ENCODE measurements around the gene SLC17A5.
A peak's percentile ranks its signal among the peaks of the same experiment; 100 is the strongest.
"Not testable (repeated sequence)": the region's sequence is repeated elsewhere in the genome, so short reads cannot be mapped to it uniquely, and the experiment has no call there.

SLC17A5 gene, protein sequence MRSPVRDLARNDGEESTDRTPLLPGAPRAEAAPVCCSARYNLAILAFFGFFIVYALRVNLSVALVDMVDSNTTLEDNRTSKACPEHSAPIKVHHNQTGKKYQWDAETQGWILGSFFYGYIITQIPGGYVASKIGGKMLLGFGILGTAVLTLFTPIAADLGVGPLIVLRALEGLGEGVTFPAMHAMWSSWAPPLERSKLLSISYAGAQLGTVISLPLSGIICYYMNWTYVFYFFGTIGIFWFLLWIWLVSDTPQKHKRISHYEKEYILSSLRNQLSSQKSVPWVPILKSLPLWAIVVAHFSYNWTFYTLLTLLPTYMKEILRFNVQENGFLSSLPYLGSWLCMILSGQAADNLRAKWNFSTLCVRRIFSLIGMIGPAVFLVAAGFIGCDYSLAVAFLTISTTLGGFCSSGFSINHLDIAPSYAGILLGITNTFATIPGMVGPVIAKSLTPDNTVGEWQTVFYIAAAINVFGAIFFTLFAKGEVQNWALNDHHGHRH

GRCh38 chr6:73653571-73654424 lies at the start of gene SLC17A5:
Gene SLC17A5 (minus strand): TSS chr6:73653992. CDS start chr6:73653886, 106 bp downstream.
- peak; percentile 95 for DNase-seq (ENCODE audit: low spot score)

- no peak for DNase-seq (ENCODE audit: low spot score)
Observed at GRCh38 chr6:73703466-73703865, 49.7 kb upstream of the SLC17A5 start.

DNA sequence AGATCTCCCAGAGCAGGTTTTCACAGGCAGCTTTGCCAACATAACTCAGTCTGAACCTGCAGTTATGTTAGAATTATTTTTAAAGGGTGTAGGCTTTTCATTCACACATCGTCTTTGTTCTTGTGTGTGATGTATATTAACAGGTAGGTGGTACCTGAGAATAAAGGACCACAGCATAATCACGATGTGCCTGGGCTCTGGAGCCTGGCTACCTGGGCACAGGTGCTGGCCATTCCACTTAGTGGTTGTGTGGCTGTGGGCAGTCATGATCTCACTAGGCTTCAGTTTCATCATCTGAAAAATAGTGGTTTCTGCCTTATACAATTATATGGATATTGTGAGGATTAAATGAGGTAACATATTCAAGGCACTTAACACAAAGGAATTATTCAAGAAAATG lies 48.7 kb upstream of the SLC17A5 start:
- no peak for DNase-seq (ENCODE audit: low spot score)

GRCh38 chr6:73699676-73700459 lies 46.1 kb upstream of the SLC17A5 start:
- DNase-seq (ENCODE audit: low spot score): no peak

DNA sequence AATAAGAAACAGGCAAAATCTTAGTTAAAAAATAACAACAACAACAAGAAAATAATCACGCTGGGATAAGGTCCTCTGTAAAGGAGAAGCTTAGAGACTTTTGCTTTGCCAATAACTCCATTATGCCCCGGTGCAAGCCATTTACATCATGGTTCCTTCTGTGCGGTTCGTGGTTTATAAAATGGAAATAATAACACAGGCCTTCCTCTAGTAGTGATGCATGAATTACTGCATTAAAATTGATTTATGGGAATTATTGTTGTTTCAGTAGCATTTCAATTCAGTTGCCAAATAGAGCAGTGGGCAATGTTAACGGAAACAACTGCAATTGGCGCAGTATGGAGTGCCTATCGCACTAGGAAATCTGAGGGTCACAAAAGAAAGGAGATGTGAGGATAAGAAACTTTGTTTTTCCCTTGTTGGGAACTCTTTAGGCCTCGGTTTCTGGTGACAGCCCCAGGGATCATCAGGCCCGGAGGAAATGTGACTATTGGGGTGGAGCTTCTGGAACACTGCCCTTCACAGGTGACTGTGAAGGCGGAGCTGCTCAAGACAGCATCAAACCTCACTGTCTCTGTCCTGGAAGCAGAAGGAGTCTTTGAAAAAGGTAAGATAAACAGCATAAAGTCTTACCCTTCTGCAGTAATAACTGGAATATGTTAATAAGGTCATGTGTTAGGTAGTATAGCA lies 43.3 kb upstream of the SLC17A5 start:
- no peak for DNase-seq (ENCODE audit: low spot score)

- peak; percentile 29 for DNase-seq (ENCODE audit: low spot score)
Observed at GRCh38 chr6:73695619-73696421, 42.0 kb upstream of the SLC17A5 start, which contains the start of gene CD109. Gene CD109 (plus strand): TSS chr6:73696203. CDS start chr6:73696216, 13 bp downstream.

- peak; percentile 22 for DNase-seq (ENCODE audit: low spot score)
Observed at GRCh38 chr6:73694711-73695411, 41.1 kb upstream of the SLC17A5 start.

- no peak for DNase-seq (ENCODE audit: low spot score)
Observed at GRCh38 chr6:73691512-73691911, 37.7 kb upstream of the SLC17A5 start.

DNA sequence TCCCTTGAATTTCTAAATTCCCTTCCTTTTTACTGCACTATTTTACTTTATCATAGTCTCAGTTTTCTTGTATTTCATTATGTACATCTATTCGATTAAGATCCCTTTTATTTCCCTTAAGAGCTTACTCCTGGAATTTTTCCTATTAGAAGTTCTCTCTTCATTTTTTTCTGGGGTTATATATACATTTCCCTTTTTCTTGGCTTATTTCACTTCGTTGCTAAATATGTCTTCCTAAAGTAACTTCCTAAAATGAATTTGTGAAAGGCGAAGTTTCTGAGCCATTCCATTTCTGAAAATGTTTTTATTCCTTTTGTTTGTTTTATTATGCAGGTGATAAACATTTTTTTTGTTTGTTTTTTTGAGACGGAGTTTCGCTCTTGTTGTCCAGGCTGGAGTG lies 36.3 kb upstream of the SLC17A5 start:
- no peak for DNase-seq (ENCODE audit: low spot score)

DNA sequence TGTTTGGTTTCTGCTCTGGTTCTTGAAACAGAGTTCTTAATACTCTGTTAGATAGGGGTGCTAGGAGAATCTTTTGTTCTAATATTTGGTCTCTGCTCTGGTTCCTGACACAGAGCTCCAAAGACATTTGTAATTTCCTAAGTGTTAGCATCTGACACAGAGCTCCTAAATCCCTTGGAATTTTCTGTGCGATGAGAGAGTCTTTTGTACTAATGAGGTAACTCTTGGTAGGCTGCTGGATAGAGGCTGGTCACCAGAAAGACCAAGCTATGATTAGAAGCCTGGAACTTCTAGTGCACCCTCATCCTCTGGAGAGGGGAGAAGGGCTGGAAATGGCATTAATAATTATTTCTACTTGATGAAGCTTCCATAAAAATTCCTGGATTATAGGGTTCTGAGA lies 34.6 kb upstream of the SLC17A5 start:
- no peak for DNase-seq (ENCODE audit: low spot score)

- DNase-seq (ENCODE audit: low spot score): not testable (repeated sequence)
Observed at GRCh38 chr6:73683574-73683973, 29.8 kb upstream of the SLC17A5 start.

DNA sequence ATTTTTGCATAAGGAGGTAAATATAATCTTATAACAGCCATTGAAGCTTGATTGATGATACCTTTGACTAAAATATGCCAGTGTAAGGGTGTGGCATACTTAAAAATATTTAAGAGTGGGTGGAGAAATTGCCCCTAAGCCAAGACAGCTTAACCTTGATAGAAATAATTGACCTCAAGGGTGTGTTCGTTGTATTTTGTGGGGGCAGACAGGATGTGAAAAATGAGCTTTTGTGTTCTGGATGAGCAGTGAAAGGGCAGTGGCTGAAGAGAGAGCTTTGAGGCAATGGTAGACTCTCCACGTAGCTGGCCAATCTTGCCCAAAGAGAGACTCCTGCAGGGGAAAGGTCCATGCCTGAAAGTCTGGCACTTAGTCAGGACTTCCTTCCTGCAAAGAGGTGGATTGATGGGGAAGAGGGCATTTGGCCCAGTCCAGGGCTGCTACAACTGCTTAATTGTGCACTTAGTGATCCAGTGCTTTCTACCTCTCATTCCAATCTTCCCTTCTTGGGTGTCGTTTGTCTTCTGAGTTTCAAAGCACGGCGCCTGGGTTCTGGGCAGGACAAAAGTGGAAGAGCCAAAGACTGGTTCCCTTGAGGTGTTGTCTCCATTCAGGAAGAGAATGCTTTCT lies 26.6 kb upstream of the SLC17A5 start:
- DNase-seq (ENCODE audit: low spot score): no peak

GRCh38 chr6:73679846-73680245 lies 26.1 kb upstream of the SLC17A5 start:
- DNase-seq (ENCODE audit: low spot score): not testable (repeated sequence)

- DNase-seq (ENCODE audit: low spot score): no peak
Observed at GRCh38 chr6:73679009-73679408, 25.2 kb upstream of the SLC17A5 start.

DNA sequence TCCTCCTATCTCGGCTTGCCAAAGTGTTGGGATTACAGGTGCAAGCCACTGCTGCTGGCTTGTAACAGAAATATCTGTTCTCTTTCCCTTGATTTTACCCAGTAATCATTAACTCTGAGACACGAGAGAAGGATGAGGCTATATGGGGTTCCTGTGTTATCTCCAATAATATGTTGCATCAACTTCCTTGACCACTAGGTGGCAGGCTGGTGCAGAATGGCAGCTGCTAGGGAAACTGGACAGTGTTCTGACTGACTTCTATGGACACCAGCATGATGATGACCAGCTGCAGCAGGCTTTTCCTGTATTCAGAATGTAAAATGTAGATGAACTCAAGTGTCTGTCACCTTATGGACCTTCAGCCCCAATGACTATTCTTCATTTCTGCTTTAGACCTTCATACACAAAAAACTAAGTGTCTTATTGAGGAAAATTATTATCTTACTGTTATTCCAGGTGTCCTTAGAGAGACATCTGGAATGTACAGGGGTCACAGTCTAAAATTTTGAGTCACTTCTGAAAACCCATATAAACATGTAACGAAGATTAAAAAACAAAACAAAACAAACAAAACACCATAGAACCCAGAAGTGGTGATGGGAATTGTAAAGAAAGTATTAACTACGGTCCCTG lies 21.8 kb upstream of the SLC17A5 start:
- DNase-seq (ENCODE audit: low spot score): peak; percentile 52

GRCh38 chr6:73671911-73672685 lies 18.3 kb upstream of the SLC17A5 start:
- DNase-seq (ENCODE audit: low spot score): no peak

- DNase-seq (ENCODE audit: low spot score): no peak
Observed at GRCh38 chr6:73669005-73669404, 15.2 kb upstream of the SLC17A5 start.

DNA sequence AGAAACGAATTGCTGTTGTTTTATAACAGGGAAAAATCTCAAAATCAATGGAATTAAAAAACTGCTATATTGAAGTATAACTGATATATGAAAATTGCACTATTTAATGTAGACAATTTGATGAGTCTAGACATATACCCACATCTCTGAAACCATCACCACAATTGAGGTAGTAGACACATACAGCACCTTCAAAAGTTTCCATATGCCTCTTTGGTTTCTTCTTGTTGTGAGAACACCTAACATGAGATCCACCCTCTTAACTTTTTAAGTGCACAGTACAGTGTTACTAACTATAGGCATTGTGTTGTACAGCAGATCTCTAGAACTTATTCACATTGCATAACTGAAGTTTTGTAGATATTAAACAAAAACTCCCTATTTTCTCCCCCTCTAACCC lies 14.0 kb upstream of the SLC17A5 start:
- DNase-seq (ENCODE audit: low spot score): no peak
